Transverse colon (tissue), 4 donors: Measurements from ENCODE around the gene HADH. TPM values are rescaled to one million over a fixed set of nuclear protein-coding genes. Genes with fewer than 3 reads are reported as not detected.

Source experiments
- DNase-seq: peaks from one replicate; pipeline ENCODE4 v3.0.0-alpha.2; 2019
- H3K27ac ChIP-seq, 4 donors: fragments of 200-600 bp; sonication (generic); 2 replicates each; pipeline ENCODE4 v1.5.1; 2016 to 2018; ENCODE audit warnings: inconsistent platforms in 4 of 4
- H3K27me3 ChIP-seq: fragments of 200-600 bp; sonication (generic); 2 replicates; pipeline ENCODE4 v1.5.1; 2017; ENCODE audit warnings: inconsistent platforms
- H3K36me3 ChIP-seq, 4 donors: fragments of 200-600 bp; sonication (generic); 2 replicates each; pipeline ENCODE4 v1.5.1; 2017 to 2019; ENCODE audit warnings: inconsistent platforms in 4 of 4
- H3K4me1 ChIP-seq, 4 donors: fragments of 200-600 bp; sonication (generic); 2 replicates each; pipeline ENCODE4 v1.5.1; 2017 to 2020; ENCODE audit warnings: inconsistent platforms in 4 of 4
- H3K4me3 ChIP-seq, 4 donors: fragments of 200-600 bp; sonication (generic); 1 replicate in 1 of 4; 2 replicates in 3 of 4; pipeline versions ENCODE4 v1.5.1 to v1.6.1; 2017 to 2019; ENCODE audit warnings: inconsistent platforms in 4 of 4
- H3K9me3 ChIP-seq, 2 donors: fragments of 200-600 bp; sonication (generic); 2 replicates each; pipeline ENCODE4 v1.5.1; 2017 to 2019; ENCODE audit warnings: inconsistent platforms in 2 of 2
- CTCF ChIP-seq, 5 experiments: fragments of 200-600 bp in 3 of 5; fragments of 450-650 bp in 2 of 5; sonication (generic) in 3 of 5; IDR thresholded peaks; 1 replicate in 2 of 5; 2 replicates in 3 of 5; pipeline ENCODE4 v1.5.1; 2016 to 2017; ENCODE audit warnings: antibody characterized with exemption in 5 of 5, inconsistent platforms in 3 of 5, mild to moderate bottlenecking in 2 of 5, moderate library complexity in 1 of 5
- EP300 ChIP-seq: sonication (generic); formaldehyde crosslinking; IDR thresholded peaks from one replicate; pipeline ENCODE4 v1.6.1; 2017; ENCODE audit warnings: antibody characterized with exemption, low read depth
- POLR2A ChIP-seq: fragments of 450-650 bp; IDR thresholded peaks from one replicate; pipeline ENCODE4 v1.6.1; 2016; ENCODE audit warnings: antibody characterized with exemption, mild to moderate bottlenecking, moderate library complexity
- POLR2AphosphoS5 ChIP-seq, 3 donors: sonication (generic); formaldehyde crosslinking; IDR thresholded peaks; one replicate each; pipeline ENCODE4 v1.6.1; 2016; ENCODE audit warnings: antibody characterized with exemption in 3 of 3
- whole genome bisulfite sequencing, 2 donors: methylation state at CpG; one replicate each; pipeline ENCODE4 v1.1.5; 2018; ENCODE audit warnings: low coverage in 1 of 2; 5-methylcytosine and 5-hydroxymethylcytosine counted together
- in situ Hi-C, 4 donors: fragments of 200-750 bp; cut with MboI; loops; one replicate each; pipeline versions ENCODE4 v1.15.0 to v1.15.1; 2017; ENCODE audit warnings: low sequenced_read_pairs in 3 of 4, low pct_ligation_motif_present in 1 of 4, low pct_unique_long_range_greater_than_20kb in 1 of 4
- intact Hi-C: fragments of 100-400 bp; cut with DNase I; formaldehyde crosslinking; loops from one replicate; pipeline ENCODE4 v1.15.1; 2023; ENCODE audit warnings: low total_unique reads
- total RNA-seq, 4 donors: library from RNA; depleted of rRNA; stranded (reverse); fragments of >200 nt; gene quantifications; one replicate each; pipeline ENCODE4 v1.1.0, GENCODE V29; 2016

Gene HADH
- total RNA-seq, 4 donors from 2014 or later, result 47.5 to 135 (median 117) TPM

- no peak for DNase-seq
- peaks cover 0 to 50% (median 8%) of the 10 kb centered on the region in 4 donors for H3K36me3 ChIP-seq
- intact Hi-C loops, result no loop called here
- 48 to 50% methylated on average over 2 of the region's 2 CpGs for WGBS, 2 donors
- H3K4me1 ChIP-seq, result peaks cover 0 to 6% (median 0%) of the 10 kb centered on the region in 4 donors
- TF ChIP-seq POLR2AphosphoS5 (IDR thresholded peaks at IDR 0.05), result no peak
- no peak for TF ChIP-seq POLR2A
- peak in 1 of 5 experiments; percentile 9 for TF ChIP-seq CTCF (IDR thresholded peaks at IDR 0.05)
- no peak for TF ChIP-seq EP300
- H3K27ac ChIP-seq, result no peak overlapping the region
- in situ Hi-C loops, result loop anchor here in 2 of 4 donors (5.0 kb wide), 1 partner anchor 553 kb away; no protein-coding TSS in a partner anchor
- H3K27me3 ChIP-seq, result no peaks in the 10 kb centered on the region
- no peak overlapping the region for H3K4me3 ChIP-seq
- no peaks in the 10 kb centered on the region for H3K9me3 ChIP-seq
These were observed 29.1 kb downstream of the HADH start for GRCh38 chr4:108018884-108019187.

- in situ Hi-C loops, result no loop called here
These were observed 34.6 kb downstream of the HADH start for GRCh38 chr4:108024085-108024877.

GRCh38 chr4:108024878-108025165 lies 35.1 kb downstream of the HADH start:
- DNase-seq, result no peak
- H3K4me3 ChIP-seq, result no peak overlapping the region
- H3K36me3 ChIP-seq, result peaks cover 0 to 50% (median 20%) of the 10 kb centered on the region in 4 donors
- no peaks in the 10 kb centered on the region for H3K4me1 ChIP-seq
- no peaks in the 10 kb centered on the region for H3K27me3 ChIP-seq
- TF ChIP-seq CTCF (IDR thresholded peaks at IDR 0.05) (no peak), POLR2A (no peak), EP300 (no peak), POLR2AphosphoS5 (IDR thresholded peaks at IDR 0.05) (no peak)
- intact Hi-C loops (loop anchor here (5.0 kb wide), 1 partner anchor 817 kb away; no protein-coding TSS in a partner anchor), in situ Hi-C loops (loop anchor here in 1 of 4 donors (25.0 kb wide), 1 partner anchor 537 kb away; no protein-coding TSS in a partner anchor)
- no peak overlapping the region for H3K27ac ChIP-seq
- H3K9me3 ChIP-seq, result no peaks in the 10 kb centered on the region

More at GRCh38 chr4:108024085-108024877, 34.6 kb downstream of the HADH start:
- WGBS, 2 donors, result 82 to 84% methylated on average over 5 of the region's 5 CpGs
- Histone ChIP-seq H3K36me3 (peaks cover 0 to 48% (median 23%) of the 10 kb centered on the region in 4 donors), H3K4me1 (no peaks in the 10 kb centered on the region), H3K27me3 (no peaks in the 10 kb centered on the region), H3K9me3 (no peaks in the 10 kb centered on the region), H3K4me3 (no peak overlapping the region), H3K27ac (no peak overlapping the region)
- TF ChIP-seq EP300 (no peak), CTCF (IDR thresholded peaks at IDR 0.05) (no peak), POLR2A (no peak), POLR2AphosphoS5 (IDR thresholded peaks at IDR 0.05) (no peak)
- DNase-seq, result no peak
- intact Hi-C loops, result loop anchor here (5.0 kb wide), 1 partner anchor 818 kb away; no protein-coding TSS in a partner anchor

GRCh38 chr4:108029016-108029720 lies 39.5 kb downstream of the HADH start:
- intact Hi-C loops (no loop called here), in situ Hi-C loops (loop anchor here in 1 of 4 donors (25.0 kb wide), 1 partner anchor 533 kb away; no protein-coding TSS in a partner anchor)
- Histone ChIP-seq H3K9me3 (no peaks in the 10 kb centered on the region), H3K4me3 (no peak overlapping the region), H3K27ac (no peak overlapping the region), H3K4me1 (no peaks in the 10 kb centered on the region), H3K27me3 (no peaks in the 10 kb centered on the region), H3K36me3 (peaks cover 0 to 52% (median 12%) of the 10 kb centered on the region in 4 donors)
- TF ChIP-seq EP300, result no peak
- no peak for TF ChIP-seq CTCF (IDR thresholded peaks at IDR 0.05)
- TF ChIP-seq POLR2A, result no peak
- TF ChIP-seq POLR2AphosphoS5 (IDR thresholded peaks at IDR 0.05), result no peak
- no peak for DNase-seq
- WGBS, 2 donors, result 83 to 90% methylated on average over 8 to 9 of the region's 9 CpGs
